Measurements from ENCODE around the gene KIR2DL4.
"Not testable (repeated sequence)": the region's sequence is repeated elsewhere in the genome, so short reads cannot be mapped to it uniquely, and the experiment has no call there.

Gene KIR2DL4

GRCh38 chr19:54803410-54803809 is at the start of gene KIR2DL4:
TSS of gene KIR2DL4 (plus strand) at chr19:54803610. CDS start at chr19:54803652, 42 bp downstream.
- no peak for TF ChIP-seq GATA3 (IDR thresholded peaks at IDR 0.05; ENCODE audit: low read depth, low read length)
- no peak for TF ChIP-seq GATA2 (IDR thresholded peaks at IDR 0.05; ENCODE audit: low read depth, low read length)

GRCh38 chr19:54769646-54770045 is 33.8 kb upstream of the KIR2DL4 start, which contains the start of gene KIR2DL1:
TSS of gene KIR2DL1 (plus strand) at chr19:54769793. CDS start at chr19:54769851, 58 bp downstream.
- not testable (repeated sequence) for TF ChIP-seq GATA3, GATA2 (IDR thresholded peaks at IDR 0.05; ENCODE audit: low read depth, low read length)

GRCh38 chr19:54790711-54791110 is 12.7 kb upstream of the KIR2DL4 start:
- TF ChIP-seq GATA3 (IDR thresholded peaks at IDR 0.05; ENCODE audit: low read depth, low read length) (no peak), GATA2 (IDR thresholded peaks at IDR 0.05; ENCODE audit: low read depth, low read length) (no peak)

GRCh38 chr19:54791476-54791875 is 11.9 kb upstream of the KIR2DL4 start:
- TF ChIP-seq GATA3 (IDR thresholded peaks at IDR 0.05; ENCODE audit: low read depth, low read length) (no peak), GATA2 (IDR thresholded peaks at IDR 0.05; ENCODE audit: low read depth, low read length) (no peak)

- TF ChIP-seq GATA2 (IDR thresholded peaks at IDR 0.05; ENCODE audit: low read depth, low read length): no peak
- TF ChIP-seq GATA3 (IDR thresholded peaks at IDR 0.05; ENCODE audit: low read depth, low read length): no peak
These were observed 10.6 kb upstream of the KIR2DL4 start for GRCh38 chr19:54792814-54793213.

- no peak for TF ChIP-seq GATA2 (IDR thresholded peaks at IDR 0.05; ENCODE audit: low read depth, low read length)
- no peak for TF ChIP-seq GATA3 (IDR thresholded peaks at IDR 0.05; ENCODE audit: low read depth, low read length)
These were observed 7.7 kb upstream of the KIR2DL4 start for GRCh38 chr19:54795758-54796157.

GRCh38 chr19:54804101-54804500 is 691 bp downstream of the KIR2DL4 start:
- TF ChIP-seq GATA3 (IDR thresholded peaks at IDR 0.05; ENCODE audit: low read depth, low read length) (no peak), GATA2 (IDR thresholded peaks at IDR 0.05; ENCODE audit: low read depth, low read length) (no peak)

DNA sequence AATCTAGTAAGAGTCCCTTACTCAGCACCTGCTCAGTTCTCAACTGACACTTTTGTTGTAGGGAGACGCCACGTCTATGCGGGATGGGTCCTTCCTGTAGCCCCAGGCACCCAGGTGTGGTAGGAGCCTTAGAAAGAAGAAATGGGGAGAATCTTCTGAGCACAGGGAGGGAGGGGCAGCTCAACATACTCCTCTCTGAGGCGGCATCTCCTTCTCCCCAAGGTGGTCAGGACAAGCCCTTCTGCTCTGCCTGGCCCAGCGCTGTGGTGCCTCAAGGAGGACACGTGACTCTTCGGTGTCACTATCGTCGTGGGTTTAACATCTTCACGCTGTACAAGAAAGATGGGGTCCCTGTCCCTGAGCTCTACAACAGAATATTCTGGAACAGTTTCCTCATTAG is 1.2 kb downstream of the KIR2DL4 start:
- TF ChIP-seq GATA2 (IDR thresholded peaks at IDR 0.05; ENCODE audit: low read depth, low read length) (no peak), GATA3 (IDR thresholded peaks at IDR 0.05; ENCODE audit: low read depth, low read length) (no peak)

DNA sequence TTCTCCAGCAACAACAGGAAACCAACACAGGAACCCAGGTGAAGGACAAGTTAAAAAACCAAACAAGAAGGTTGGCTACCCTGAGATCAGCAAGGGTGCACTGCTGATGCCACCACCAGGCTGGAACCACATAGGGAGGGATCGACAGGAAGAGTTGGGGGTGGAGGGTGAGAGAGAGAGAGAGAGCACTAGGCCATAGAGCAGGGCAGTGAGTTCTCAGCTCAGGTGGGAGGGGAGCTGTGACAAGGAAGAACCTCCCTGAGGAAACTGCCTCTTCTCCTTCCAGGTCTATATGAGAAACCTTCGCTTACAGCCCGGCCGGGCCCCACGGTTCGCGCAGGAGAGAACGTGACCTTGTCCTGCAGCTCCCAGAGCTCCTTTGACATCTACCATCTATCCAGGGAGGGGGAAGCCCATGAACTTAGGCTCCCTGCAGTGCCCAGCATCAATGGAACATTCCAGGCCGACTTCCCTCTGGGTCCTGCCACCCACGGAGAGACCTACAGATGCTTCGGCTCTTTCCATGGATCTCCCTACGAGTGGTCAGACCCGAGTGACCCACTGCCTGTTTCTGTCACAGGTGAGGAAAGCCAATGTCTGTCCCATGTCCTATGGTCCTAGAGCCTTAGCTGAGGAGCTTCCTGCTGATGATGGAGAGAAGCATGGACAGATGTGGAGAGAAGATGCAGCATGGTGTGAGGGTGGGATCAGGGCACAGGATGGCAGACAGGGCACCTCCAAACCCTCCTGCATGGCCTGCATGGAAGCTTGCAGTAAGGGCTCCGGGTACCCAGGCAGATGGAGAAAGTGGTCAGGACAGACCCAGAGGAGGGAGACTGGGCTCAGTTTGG is 2.5 kb downstream of the KIR2DL4 start:
- TF ChIP-seq GATA3 (IDR thresholded peaks at IDR 0.05; ENCODE audit: low read depth, low read length) (no peak), GATA2 (IDR thresholded peaks at IDR 0.05; ENCODE audit: low read depth, low read length) (no peak)

DNA sequence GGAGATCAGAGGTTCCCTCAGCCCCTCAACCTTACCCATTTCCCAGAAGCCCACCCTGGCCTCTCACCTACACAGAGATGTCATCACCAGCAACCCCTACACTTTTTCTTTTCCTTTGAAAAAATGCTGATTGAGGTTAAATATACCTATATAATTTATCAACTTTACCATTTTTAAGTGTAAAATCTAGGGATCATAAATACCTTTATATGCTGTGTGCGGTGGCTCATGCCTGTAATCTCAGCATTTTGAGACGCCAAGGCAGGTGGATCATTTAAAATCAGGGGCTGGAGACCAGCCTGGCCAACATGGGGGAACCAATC is 3.1 kb downstream of the KIR2DL4 start:
- TF ChIP-seq GATA2 (IDR thresholded peaks at IDR 0.05; ENCODE audit: low read depth, low read length) (no peak), GATA3 (IDR thresholded peaks at IDR 0.05; ENCODE audit: low read depth, low read length) (no peak)

- not testable (repeated sequence) for TF ChIP-seq GATA2, GATA3 (IDR thresholded peaks at IDR 0.05; ENCODE audit: low read depth, low read length)
These were observed 12.8 kb downstream of the KIR2DL4 start, which contains the start of gene KIR3DL1 for GRCh38 chr19:54816251-54816650. TSS of gene KIR3DL1 (plus strand) at chr19:54816468.

DNA sequence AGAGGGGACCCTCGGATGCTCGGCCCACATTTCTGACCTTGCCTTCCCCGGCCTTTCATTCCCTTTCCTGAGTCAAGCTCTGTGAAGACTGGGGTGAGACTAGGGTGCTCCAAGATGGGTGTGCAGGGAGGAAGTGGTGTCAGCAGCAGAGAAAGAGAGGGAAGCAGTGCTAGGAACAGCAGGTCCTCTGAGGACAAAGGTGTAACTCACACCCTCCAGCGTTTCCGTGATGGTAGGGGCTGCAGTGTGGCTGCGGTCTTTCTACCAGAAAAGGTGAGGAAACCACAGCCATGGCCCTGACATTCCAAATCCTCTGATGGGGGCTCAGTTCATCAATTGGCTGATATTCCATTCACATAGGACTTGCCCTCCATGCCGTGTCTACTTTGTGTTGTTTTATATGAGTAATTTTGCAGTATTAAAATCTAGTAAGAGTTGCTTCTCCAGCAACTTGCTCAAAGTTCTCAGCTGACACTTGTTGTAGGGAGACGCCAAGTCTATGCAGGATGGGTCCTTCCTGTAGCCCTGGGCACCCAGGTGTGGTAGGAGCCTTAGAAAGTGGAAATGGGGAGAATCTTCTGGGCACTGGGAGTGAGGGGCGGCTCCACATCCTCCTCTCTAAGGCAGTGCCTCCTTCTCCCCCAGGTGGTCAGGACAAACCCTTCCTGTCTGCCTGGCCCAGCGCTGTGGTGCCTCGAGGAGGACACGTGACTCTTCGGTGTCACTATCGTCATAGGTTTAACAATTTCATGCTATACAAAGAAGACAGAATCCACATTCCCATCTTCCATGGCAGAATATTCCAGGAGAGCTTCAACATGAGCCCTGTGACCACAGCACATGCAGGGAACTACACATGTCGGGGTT is 14.5 kb downstream of the KIR2DL4 start:
- TF ChIP-seq GATA3 (IDR thresholded peaks at IDR 0.05; ENCODE audit: low read depth, low read length) (no peak), GATA2 (IDR thresholded peaks at IDR 0.05; ENCODE audit: low read depth, low read length) (no peak)

DNA sequence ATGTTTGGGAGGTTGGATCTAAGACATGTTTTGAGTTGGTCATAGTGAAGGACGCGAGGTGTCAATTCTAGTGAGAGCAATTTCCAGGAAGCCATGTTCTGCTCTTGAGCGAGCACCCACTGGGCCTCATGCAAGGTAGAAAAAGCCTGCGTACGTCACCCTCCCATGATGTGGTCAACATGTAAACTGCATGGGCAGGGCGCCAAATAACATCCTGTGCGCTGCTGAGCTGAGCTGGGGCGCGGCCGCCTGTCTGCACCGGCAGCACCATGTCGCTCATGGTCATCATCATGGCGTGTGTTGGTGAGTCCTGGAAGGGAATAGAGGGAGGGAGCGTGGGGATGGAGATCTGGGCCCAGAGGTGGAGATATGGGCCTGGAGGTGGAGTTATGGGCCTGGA is 29.1 kb downstream of the KIR2DL4 start, which contains the start of gene KIR2DS4:
Gene KIR2DS4, plus strand, starts transcription at position 181 of the 400 bp plus-strand sequence.
- not testable (repeated sequence) for TF ChIP-seq GATA3, GATA2 (IDR thresholded peaks at IDR 0.05; ENCODE audit: low read depth, low read length)

- TF ChIP-seq GATA2, GATA3 (IDR thresholded peaks at IDR 0.05; ENCODE audit: low read depth, low read length): not testable (repeated sequence)
These were observed 46.7 kb downstream of the KIR2DL4 start, which contains the start of gene KIR3DL2 for GRCh38 chr19:54850061-54850640. TSS of gene KIR3DL2 (plus strand) at chr19:54850443. CDS start at chr19:54850476, 33 bp downstream.
